GM10266 (cell line): Measurements from ENCODE around the gene RAMP1.
A peak's percentile ranks its signal among the peaks of the same experiment; 100 is the strongest.

ENCODE experiments used
- DNase-seq: peaks from one replicate; pipeline ENCODE4 v3.0.0; 2012; ENCODE audit errors: extremely low spot score
- CTCF ChIP-seq: IDR thresholded peaks from 2 replicates; pipeline ENCODE4 v1.5.1; 2012; ENCODE audit warnings: mild to moderate bottlenecking, low read depth; ENCODE audit not compliant: control insufficient read depth, insufficient read depth; ENCODE audit errors: missing control alignments

Gene RAMP1

GRCh38 chr2:237896956-237897355 lies 37.5 kb downstream of the RAMP1 start:
- DNase-seq = no peak
- no peak for TF ChIP-seq CTCF

- TF ChIP-seq CTCF = no peak
- DNase-seq = no peak
These were observed 38.6 kb downstream of the RAMP1 start for GRCh38 chr2:237898057-237898414.

- no peak for TF ChIP-seq CTCF
- no peak for DNase-seq
These were observed 41.7 kb downstream of the RAMP1 start for GRCh38 chr2:237900891-237901831.

GRCh38 chr2:237901932-237902850 lies 42.8 kb downstream of the RAMP1 start:
- TF ChIP-seq CTCF = peak; percentile 6
- DNase-seq = no peak

GRCh38 chr2:237904831-237905599 lies 45.6 kb downstream of the RAMP1 start:
- no peak for TF ChIP-seq CTCF
- DNase-seq = no peak

GRCh38 chr2:237907144-237907543 lies 47.7 kb downstream of the RAMP1 start:
- no peak for TF ChIP-seq CTCF

More at GRCh38 chr2:237907144-237907543, 47.7 kb downstream of the RAMP1 start:
- DNase-seq = no peak
